ENCODE data around the gene USP26.
"Not testable (repeated sequence)": the region's sequence is repeated elsewhere in the genome, so short reads cannot be mapped to it uniquely, and the experiment has no call there.

The USP26 gene, protein sequence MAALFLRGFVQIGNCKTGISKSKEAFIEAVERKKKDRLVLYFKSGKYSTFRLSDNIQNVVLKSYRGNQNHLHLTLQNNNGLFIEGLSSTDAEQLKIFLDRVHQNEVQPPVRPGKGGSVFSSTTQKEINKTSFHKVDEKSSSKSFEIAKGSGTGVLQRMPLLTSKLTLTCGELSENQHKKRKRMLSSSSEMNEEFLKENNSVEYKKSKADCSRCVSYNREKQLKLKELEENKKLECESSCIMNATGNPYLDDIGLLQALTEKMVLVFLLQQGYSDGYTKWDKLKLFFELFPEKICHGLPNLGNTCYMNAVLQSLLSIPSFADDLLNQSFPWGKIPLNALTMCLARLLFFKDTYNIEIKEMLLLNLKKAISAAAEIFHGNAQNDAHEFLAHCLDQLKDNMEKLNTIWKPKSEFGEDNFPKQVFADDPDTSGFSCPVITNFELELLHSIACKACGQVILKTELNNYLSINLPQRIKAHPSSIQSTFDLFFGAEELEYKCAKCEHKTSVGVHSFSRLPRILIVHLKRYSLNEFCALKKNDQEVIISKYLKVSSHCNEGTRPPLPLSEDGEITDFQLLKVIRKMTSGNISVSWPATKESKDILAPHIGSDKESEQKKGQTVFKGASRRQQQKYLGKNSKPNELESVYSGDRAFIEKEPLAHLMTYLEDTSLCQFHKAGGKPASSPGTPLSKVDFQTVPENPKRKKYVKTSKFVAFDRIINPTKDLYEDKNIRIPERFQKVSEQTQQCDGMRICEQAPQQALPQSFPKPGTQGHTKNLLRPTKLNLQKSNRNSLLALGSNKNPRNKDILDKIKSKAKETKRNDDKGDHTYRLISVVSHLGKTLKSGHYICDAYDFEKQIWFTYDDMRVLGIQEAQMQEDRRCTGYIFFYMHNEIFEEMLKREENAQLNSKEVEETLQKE

DNA sequence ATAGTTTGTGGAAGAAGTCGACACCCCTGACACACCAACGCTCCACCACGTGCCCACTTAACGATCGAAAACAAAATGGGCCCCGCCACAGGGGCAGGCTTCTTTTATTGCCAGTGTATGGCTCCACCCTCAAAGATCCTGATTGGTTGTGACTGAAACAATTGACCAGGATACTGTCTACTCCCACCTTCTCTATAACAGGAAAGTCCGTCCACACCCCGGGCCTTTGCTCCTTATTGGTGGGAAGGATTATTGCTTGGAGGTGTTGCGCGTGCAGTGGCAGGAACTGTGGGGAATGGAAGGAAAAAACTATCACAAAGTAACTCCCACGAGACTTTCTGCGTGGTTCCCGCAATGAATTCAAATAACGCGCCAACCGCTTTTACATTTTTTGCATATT is at the start of gene USP26:
USP26 (minus strand) TSS at position 79 of the 400 bp plus-strand sequence. CDS start 68,889 bp downstream, outside the sequence.
- DNase-seq: no peak

DNA sequence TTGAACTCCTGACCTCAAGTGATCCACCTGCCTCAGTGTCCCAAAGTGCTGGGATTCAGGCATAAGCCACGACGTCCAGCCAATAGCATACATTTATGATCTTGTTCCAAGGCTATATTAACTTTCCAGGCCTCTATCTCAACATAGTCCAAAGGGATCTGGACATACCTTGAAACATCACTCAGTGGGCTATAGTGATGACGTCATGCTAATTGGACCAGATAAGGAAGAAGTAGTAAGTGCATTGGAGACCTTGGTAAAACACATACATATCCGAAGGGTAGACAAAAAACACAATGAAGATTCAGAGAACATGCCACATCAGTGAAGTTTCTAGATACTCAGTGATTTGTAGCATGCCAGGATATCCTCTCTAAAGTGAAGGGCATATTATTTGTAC is 37.4 kb upstream of the USP26 start:
- DNase-seq: no peak

DNA sequence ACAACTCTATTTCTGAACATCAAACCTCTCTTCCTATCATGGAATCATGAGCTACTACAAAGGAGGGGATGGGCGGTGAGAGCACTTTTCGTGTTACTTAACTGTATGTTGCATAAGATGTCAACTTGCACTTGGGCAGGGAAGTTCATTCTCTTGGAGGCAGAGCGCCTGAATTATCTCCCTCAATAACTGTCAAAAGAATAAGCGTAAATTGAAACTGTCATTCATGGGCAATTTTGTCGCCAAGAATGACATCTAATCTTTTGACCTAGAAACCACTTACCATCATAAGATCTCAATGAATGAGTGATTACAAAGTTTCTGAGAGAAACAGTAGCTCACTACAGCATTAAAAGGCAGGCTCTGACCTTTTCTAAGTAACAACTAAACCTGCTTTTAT is 23.5 kb upstream of the USP26 start:
- no peak for DNase-seq

DNA sequence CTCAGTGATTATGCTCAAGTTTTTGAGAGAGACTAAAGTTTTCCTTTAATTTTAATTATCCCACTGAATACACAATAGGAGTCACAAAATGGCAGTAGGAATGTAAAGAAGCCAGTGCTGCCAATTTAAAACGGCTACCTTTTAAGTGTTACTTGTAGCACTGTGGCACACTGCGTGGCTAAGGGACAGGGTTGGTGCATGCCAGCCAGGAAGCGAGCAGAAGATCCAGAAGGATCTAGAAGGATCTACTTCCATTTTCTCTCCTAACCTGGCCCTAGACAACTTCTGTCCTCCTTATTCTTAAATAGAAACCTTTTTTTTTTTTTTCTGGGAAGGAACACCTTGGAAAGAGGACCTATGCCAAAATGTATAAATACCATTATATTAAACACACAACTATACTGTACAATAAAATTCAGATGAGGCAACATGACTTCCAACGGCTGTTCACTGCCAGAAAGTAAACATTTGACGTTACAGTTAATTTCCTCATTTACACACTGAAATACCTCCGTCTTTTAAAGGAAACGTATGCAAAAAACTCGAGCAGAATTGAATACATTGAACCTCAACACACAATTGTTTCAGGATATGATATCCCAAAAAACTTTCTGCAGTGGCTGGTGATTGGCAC is 2.7 kb downstream of the USP26 start:
- DNase-seq: no peak

DNA sequence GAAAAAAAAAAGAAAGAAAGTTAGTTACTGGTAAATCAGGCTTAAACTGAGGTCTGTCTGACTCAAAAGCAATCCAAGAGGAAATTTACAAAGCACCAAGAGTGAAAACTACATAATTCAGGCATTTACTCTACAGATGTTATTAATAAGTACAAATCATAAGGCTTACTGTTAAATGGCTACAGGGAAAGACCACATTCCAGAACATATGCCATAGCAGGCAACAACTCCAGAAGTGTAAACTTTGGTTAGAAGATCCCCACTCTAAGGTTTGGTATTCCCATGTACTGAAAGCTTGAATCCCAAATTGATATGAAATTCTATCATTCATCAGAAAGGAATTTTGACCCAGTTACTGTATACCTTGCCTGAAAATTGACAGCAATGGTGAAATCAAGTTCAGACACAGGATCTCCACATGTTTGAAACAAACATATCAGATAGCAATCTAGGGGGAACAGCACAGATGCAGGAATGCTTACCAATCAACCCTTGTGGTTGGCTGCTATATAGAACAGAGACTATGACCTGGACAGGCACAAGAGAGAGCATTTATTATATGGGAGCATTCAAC is 6.6 kb downstream of the USP26 start:
- no peak for DNase-seq

DNA sequence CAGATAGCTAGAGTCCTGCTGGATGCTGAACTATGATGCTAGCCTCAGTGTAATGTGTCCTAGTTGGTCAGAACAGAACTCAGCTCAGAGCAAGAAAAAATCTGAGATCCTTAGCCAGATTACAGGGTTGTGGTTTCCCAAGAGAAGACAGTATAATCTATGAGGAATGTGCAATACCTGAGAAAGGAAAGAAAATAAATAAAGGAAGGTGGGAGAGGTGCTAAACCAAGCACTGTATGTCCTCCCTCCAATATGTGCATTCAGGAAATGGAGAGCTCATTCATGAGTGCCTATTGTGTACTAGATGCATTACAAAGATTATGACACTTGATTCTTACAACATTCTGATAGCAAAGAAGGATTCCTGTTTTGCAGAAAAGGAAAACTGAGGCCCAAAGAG is 7.5 kb downstream of the USP26 start:
- DNase-seq: no peak

- DNase-seq: no peak
These were observed 11.1 kb downstream of the USP26 start for GRCh38 chrX:133085785-133086184.

DNA sequence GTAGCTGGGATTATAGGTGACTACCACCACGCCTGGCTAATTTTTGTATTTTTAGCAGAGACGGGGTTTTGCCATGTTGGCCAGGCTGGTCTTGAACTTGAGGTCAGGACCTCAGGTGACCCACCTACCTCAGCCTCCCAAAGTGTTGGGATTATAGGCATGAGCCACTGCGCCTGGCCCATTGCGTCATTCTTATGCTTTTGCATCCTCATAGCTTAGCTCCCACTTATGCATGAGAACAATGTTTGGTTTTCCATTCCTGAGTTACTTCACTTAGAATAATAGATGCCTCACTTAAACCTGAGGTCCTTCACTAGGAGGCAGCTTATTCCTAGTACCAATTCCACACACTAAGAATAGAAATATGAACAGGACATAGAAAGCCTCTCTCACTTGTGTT is 11.9 kb downstream of the USP26 start:
- DNase-seq: not testable (repeated sequence)

DNA sequence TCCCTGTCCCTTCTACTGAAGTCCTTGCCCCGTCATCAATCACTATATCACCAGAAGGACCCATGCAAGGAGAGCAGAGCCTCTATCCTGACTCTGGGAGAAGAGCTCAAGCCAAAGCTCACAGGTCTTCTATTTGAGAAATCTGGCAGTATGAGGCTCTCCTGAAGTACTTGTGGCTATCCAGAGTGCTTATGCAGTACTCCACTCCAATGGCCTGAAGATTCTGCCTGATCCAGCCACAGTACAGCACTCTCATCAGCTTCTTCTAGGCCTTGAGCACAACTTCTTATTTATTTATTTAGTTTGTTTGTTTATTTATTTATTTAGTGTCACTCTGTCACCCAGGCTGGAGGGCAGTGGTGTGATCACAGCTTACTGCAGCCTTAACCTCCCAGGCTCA is 13.0 kb downstream of the USP26 start:
- no peak for DNase-seq

GRCh38 chrX:133081990-133082389 is 14.9 kb downstream of the USP26 start:
- DNase-seq: no peak

DNA sequence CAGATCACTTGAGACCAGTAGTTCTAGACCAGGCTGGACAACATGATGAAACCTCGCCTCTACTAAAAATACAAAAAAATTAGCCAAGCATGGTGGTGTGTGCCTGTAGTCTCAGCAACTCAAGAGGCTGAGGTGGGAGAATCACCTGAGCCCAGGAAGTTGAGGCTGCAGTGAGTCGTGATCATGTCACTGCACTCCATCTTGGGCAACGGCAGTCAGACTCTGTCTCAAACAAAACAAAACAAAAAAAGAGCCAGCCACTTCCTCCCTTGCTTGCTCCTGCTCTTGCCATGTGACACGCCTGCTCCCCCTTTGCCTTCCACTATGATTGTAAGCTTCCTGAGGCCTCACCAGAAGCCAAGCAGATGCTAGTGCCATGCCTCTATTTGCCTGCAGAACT is 19.1 kb downstream of the USP26 start:
- DNase-seq: not testable (repeated sequence)

GRCh38 chrX:133072566-133072965 is 24.3 kb downstream of the USP26 start:
- DNase-seq: no peak

- DNase-seq: no peak
These were observed 28.4 kb downstream of the USP26 start for GRCh38 chrX:133068461-133068860.

- DNase-seq: no peak
These were observed 40.6 kb downstream of the USP26 start for GRCh38 chrX:133056341-133056740.

- no peak for DNase-seq
These were observed 42.0 kb downstream of the USP26 start for GRCh38 chrX:133054761-133055405.

GRCh38 chrX:133053861-133054598 is 42.9 kb downstream of the USP26 start:
- no peak for DNase-seq

DNA sequence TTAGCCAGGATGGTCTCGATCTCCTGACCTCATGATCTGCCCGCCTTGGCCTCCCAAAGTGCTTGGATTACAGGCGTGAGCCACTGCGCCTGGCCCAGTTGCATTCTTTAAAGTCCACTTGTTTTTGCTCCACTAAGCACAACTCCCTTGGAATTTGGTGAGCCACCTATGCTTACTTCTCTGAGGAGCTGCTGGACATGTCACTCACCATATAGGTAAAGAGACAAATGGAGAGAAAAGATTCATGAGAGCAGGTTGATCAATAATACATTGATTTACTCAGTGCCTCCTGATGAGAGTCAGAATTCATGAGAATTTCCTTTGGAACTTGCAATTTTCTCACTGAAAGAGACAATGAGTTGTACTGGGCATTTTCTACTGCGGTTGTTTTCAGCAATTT is 48.2 kb downstream of the USP26 start:
- DNase-seq: no peak

DNA sequence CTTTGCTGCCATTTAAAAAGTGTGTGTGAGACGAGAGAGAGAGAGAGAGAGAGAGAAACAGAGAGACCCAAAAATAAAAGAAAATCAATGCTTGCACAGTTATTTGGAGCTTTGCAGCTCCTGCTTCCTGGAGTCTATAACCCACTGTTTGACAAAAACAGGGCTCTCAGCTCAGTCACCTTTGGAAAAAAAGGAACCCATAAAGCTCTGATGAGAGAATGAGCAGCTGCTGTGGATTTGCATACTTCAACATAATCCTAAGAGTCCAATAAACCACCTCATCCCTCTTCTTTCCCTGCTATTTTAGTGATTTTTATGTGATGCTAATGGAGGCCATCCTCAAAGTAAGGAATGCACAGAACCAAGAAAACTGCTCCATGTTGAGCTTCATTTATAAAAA is 50.3 kb downstream of the USP26 start:
- no peak for DNase-seq

DNA sequence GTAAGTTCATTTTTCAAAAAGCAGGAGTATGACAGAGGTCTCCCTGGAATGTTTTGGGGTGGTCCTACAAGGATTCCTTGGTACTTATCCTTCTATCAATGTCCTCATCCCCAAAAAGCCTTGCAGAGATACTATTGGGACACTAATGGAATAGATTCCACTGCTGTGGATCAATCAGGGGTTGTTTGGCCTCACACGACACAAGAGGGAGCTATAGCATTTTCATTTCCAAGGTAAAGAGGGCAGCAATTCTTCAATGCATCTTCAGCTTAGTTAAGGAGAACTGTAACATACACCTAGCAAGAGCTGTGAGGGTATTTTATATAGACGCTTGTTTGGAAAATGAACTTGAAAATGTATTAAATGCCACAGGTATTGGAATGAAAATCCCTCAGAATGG is 50.9 kb downstream of the USP26 start:
- no peak for DNase-seq

GRCh38 chrX:133044145-133044786 is 52.6 kb downstream of the USP26 start:
- DNase-seq: not testable (repeated sequence)

GRCh38 chrX:133042260-133042659 is 54.6 kb downstream of the USP26 start:
- DNase-seq: no peak
